Measurements from ENCODE around the gene FAM20A. TPM values are rescaled to one million over a fixed set of nuclear protein-coding genes. Genes with fewer than 3 reads are reported as not detected.

The FAM20A gene
- total RNA-seq, 4 donors from 2014 or later, result 13.1 to 55.8 (median 15.1) TPM

DNA sequence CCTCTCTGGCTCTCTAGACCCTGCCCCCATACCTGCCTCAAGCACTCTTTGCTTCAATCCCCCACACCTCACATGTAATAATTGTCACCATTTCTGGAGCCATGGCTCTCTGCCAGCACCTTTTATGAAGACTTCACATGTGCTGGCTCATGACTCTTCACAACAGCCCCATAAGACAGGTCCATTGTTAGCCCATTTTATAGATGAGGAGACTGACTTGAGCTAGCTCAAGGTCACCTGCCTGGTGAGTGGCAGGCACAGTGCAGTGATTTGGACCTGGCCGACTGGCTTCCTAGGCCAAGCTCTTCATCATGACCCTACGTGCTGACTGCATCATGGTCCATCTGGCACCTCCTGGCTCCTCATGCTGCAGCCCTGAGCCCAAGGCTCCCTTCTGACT, 25.0 kb downstream of the FAM20A start:
- ATAC-seq (ENCODE audit: low FRiP score), result no peak
- DNase-seq (ENCODE audit: low spot score), result no peak
- TF ChIP-seq, protein P1, sequence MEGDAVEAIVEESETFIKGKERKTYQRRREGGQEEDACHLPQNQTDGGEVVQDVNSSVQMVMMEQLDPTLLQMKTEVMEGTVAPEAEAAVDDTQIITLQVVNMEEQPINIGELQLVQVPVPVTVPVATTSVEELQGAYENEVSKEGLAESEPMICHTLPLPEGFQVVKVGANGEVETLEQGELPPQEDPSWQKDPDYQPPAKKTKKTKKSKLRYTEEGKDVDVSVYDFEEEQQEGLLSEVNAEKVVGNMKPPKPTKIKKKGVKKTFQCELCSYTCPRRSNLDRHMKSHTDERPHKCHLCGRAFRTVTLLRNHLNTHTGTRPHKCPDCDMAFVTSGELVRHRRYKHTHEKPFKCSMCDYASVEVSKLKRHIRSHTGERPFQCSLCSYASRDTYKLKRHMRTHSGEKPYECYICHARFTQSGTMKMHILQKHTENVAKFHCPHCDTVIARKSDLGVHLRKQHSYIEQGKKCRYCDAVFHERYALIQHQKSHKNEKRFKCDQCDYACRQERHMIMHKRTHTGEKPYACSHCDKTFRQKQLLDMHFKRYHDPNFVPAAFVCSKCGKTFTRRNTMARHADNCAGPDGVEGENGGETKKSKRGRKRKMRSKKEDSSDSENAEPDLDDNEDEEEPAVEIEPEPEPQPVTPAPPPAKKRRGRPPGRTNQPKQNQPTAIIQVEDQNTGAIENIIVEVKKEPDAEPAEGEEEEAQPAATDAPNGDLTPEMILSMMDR (IDR thresholded peaks at IDR 0.05), result no peak

DNA sequence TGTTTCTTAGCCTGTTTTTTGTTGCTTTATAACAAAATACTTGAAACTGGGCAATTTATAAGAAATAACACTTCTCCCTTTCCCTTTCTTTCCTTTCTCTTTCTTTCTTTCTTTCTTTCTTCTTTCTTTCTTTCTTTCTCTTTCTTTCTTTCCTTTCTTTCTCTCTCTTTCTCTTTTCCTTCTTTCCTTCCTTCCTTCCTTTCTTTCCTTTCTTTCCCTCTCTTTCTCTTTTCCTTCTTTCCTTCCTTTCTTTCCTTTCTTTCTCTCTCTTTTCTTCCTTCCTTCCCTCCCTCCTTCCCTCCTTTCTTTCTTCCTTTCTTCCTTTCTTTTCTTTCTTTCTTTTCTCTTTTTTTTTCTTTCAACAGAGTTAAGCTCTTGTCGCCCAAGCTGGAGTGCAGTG, 27.8 kb downstream of the FAM20A start:
- ATAC-seq (ENCODE audit: low FRiP score) (no peak), DNase-seq (ENCODE audit: low spot score) (no peak)
- TF ChIP-seq, protein P1 (IDR thresholded peaks at IDR 0.05), result no peak

DNA sequence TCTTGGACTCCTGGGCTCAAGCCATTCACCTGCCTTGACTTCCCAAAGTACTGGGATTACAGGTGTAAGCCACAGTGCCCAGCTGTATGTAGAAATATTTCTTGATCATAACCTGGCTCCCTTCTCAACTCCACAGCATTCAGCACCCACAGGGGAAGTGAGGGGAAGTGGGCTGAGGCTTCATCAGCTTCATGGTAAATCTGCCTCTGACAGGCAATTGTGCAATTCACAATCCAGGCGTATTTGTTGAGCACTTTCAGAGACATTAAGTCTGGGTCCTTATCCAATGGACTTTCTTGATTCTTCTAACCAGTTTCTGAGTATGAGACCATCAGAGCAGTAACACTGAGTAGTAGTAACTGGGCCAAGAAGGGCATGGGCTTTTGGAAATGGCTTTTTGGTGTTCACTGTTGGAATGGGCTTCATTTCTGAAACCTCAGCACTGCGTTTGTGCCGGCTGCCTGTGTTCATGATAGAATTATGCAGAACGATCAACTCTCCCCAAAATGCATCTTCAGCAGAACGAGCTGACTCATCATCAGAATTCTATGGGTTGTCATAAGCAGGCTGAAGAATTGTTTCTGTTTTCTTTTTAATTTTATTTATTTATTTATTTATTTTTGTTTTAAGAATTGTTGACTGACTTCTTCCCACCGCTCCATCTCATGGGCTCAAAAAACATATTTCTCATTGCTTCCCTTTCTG, 28.9 kb downstream of the FAM20A start:
- TF ChIP-seq, protein P1 (IDR thresholded peaks at IDR 0.05), result no peak
- ATAC-seq (ENCODE audit: low FRiP score), result no peak
- no peak for DNase-seq (ENCODE audit: low spot score)

DNA sequence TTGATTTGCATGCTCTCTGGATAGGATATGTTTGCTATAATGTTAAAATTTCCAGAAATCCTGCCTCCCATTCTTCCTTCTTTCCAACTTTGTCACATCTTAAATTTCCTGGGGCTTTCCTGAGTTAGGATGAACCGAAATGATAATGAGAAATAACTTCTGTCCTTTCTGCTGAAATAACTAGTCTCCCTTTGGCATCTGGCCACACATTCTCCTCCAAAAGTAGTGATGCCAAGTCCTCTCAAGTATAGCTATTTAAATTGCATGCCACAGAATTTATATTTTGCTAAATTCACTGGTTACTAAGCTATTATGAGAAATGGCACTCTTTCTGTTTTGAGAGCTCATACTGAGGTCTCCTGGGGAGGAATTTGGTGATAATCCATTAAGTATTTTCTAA, 30.6 kb downstream of the FAM20A start:
- TF ChIP-seq, protein P1 (IDR thresholded peaks at IDR 0.05), result no peak
- no peak for ATAC-seq (ENCODE audit: low FRiP score)

DNA sequence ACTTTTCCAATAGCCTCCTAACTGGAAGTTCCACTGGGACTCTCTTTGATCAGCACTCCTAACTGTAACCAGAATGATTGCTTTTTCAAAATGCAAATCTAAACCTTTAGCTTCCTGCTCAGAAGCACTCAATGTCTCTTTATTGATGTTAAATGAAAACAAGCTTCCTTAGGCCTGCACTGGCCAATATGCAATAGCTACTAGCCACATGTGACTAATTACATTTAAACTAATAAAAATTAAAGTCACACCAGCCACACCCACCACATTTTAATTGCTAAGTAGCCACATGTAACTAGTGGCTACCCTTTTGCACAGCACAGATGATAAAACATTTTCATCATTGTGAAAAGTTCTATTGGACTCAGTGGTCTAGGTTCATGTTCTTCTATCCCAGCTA, 31.8 kb downstream of the FAM20A start:
- TF ChIP-seq, protein P1 (IDR thresholded peaks at IDR 0.05), result no peak

More for the DNA sequence above, 30.6 kb downstream of the FAM20A start:
- no peak for DNase-seq (ENCODE audit: low spot score)

DNA sequence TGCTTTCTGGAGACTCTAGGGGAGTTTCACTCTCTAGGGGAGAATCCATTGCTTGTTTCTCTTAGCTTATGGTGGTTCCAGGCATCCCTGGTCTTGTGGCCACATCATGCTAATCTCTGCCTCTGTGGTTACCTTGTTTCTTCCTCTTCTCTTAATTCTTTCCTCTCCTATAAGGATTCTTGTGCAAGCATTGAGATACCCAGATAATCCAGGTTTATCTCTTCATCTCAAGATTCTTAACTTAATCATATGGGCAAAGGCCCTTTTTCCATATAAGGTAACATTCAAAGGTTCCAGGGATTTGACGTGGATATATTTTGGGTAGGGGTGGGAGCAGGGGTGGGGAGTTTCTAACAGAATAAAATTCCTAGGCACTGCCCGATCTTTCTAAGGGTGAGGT, 32.6 kb downstream of the FAM20A start:
- no peak for ATAC-seq (ENCODE audit: low FRiP score)
- no peak for DNase-seq (ENCODE audit: low spot score)
- TF ChIP-seq, protein P1 (IDR thresholded peaks at IDR 0.05), result no peak

More for the DNA sequence above, 31.8 kb downstream of the FAM20A start:
- no peak for DNase-seq (ENCODE audit: low spot score)
- ATAC-seq (ENCODE audit: low FRiP score), result no peak

DNA sequence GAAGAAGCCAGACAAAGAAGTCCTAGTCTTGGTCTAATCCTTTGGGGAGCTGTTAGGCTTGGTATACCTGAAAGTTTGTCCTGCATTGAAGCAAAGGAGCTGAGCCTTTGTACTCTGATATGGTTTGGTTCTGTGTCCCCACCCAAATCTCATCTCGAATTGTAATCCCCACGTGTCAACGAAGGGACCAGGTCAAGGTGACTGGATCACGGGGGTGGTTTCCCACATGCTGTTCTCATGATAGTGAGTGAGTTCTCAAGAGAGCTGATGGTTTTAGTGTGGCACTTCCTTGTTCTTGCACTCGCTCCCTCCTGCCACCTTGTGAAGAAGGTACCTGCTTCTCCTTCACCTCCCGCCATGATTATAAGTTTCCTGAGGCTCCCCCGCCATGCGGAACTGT, 33.6 kb downstream of the FAM20A start:
- TF ChIP-seq, protein P1 (IDR thresholded peaks at IDR 0.05), result no peak
- no peak for ATAC-seq (ENCODE audit: low FRiP score)
- no peak for DNase-seq (ENCODE audit: low spot score)
